ENCODE results near the gene SPECC1.
"Not testable (repeated sequence)": the region's sequence is repeated elsewhere in the genome, so short reads cannot be mapped to it uniquely, and the experiment has no call there.

SPECC1 gene

GRCh38 chr17:20074489-20074888, 65.3 kb downstream of the SPECC1 start:
- H3K4me1 ChIP-seq (ENCODE audit: control insufficient read depth in 1 of 2, insufficient read depth in 1 of 2, low read depth in 1 of 2, low read length in 1 of 2): peaks cover 27 to 42% of the 10 kb centered on the region in 2 experiments
- H3K27ac ChIP-seq: peak overlapping the region; percentile 83
- no peak for TF ChIP-seq CTCF (IDR thresholded peaks at IDR 0.05)
- H3K4me3 ChIP-seq (ENCODE audit: low read depth in 1 of 2, low read length in 1 of 2): peak overlapping the region; percentile 54 to 58
- H3K36me3 ChIP-seq: no peaks in the 10 kb centered on the region
- no peaks in the 10 kb centered on the region for H3K9me3 ChIP-seq
- no peaks in the 10 kb centered on the region for H3K27me3 ChIP-seq

- not testable (repeated sequence) for H3K36me3 ChIP-seq; H3K27me3 ChIP-seq; H3K27ac ChIP-seq; H3K9me3 ChIP-seq; H3K4me3 ChIP-seq (ENCODE audit: low read depth in 1 of 2, low read length in 1 of 2)
- H3K4me1 ChIP-seq (ENCODE audit: control insufficient read depth in 1 of 2, insufficient read depth in 1 of 2, low read depth in 1 of 2, low read length in 1 of 2): peaks cover 27 to 42% of the 10 kb centered on the region in 2 experiments
These were observed 67.0 kb downstream of the SPECC1 start for GRCh38 chr17:20076137-20076536.

GRCh38 chr17:20077978-20078685, 69.0 kb downstream of the SPECC1 start:
- no peak for TF ChIP-seq CTCF (IDR thresholded peaks at IDR 0.05)
- H3K4me1 ChIP-seq (ENCODE audit: control insufficient read depth in 1 of 2, insufficient read depth in 1 of 2, low read depth in 1 of 2, low read length in 1 of 2): peaks cover 19 to 30% of the 10 kb centered on the region in 2 experiments

GRCh38 chr17:20080513-20080912, 71.4 kb downstream of the SPECC1 start:
- no peak for TF ChIP-seq CTCF (IDR thresholded peaks at IDR 0.05)
- Histone ChIP-seq H3K27me3 (no peaks in the 10 kb centered on the region), H3K4me1 (ENCODE audit: control insufficient read depth in 1 of 2, insufficient read depth in 1 of 2, low read depth in 1 of 2, low read length in 1 of 2) (peaks cover 0 to 7% of the 10 kb centered on the region in 2 experiments), H3K4me3 (ENCODE audit: low read depth in 1 of 2, low read length in 1 of 2) (no peak overlapping the region), H3K27ac (no peak overlapping the region), H3K36me3 (no peaks in the 10 kb centered on the region), H3K9me3 (no peaks in the 10 kb centered on the region)

More at GRCh38 chr17:20077978-20078685, 69.0 kb downstream of the SPECC1 start:
- Histone ChIP-seq H3K36me3 (no peaks in the 10 kb centered on the region), H3K27ac (no peak overlapping the region), H3K27me3 (no peaks in the 10 kb centered on the region), H3K9me3 (no peaks in the 10 kb centered on the region), H3K4me3 (ENCODE audit: low read depth in 1 of 2, low read length in 1 of 2) (no peak overlapping the region)

- no peak overlapping the region for H3K4me3 ChIP-seq (ENCODE audit: low read depth in 1 of 2, low read length in 1 of 2)
- no peak overlapping the region for H3K27ac ChIP-seq
- H3K4me1 ChIP-seq (ENCODE audit: control insufficient read depth in 1 of 2, insufficient read depth in 1 of 2, low read depth in 1 of 2, low read length in 1 of 2): no peaks in the 10 kb centered on the region
- H3K36me3 ChIP-seq: no peaks in the 10 kb centered on the region
- no peak for TF ChIP-seq CTCF (IDR thresholded peaks at IDR 0.05)
- H3K9me3 ChIP-seq: no peaks in the 10 kb centered on the region
- no peaks in the 10 kb centered on the region for H3K27me3 ChIP-seq
These were observed 74.1 kb downstream of the SPECC1 start for GRCh38 chr17:20083156-20083859.
